Psoas muscle (tissue), 8 donors: Measurements from ENCODE around the gene KIAA1614. TPM values are rescaled to one million over a fixed set of nuclear protein-coding genes. Genes with fewer than 3 reads are reported as not detected.

ENCODE experiments used
- ATAC-seq, 4 donors: fragments of 200-7000 bp; cut with Tn5 transposase; one replicate each; pipeline ENCODE4 v1.9.1; 2020; ENCODE audit warnings: moderate library complexity in 3 of 4, mild to moderate bottlenecking in 2 of 4
- DNase-seq, 2 donors: peaks; one replicate each; pipeline ENCODE4 v3.0.0-alpha.2; 2020
- H3K27ac ChIP-seq: fragments of 200-600 bp; one replicate; pipeline ENCODE4 v1.8.0; 2022
- H3K27me3 ChIP-seq, 3 donors: fragments of 200-600 bp in 1 of 3; one replicate each; pipeline versions ENCODE4 v1.6.1 to v1.8.0; 2013 to 2022; ENCODE audit warnings: low read length in 2 of 3, mild to moderate bottlenecking in 2 of 3, moderate library complexity in 1 of 3; ENCODE audit not compliant: insufficient read depth in 3 of 3
- H3K36me3 ChIP-seq, 2 donors: fragments of 200-600 bp in 1 of 2; one replicate each; pipeline versions ENCODE4 v1.6.1 to v1.8.0; 2013 to 2022; ENCODE audit warnings: low read depth in 1 of 2, mild to moderate bottlenecking in 1 of 2, moderate library complexity in 1 of 2; ENCODE audit not compliant: insufficient read depth in 1 of 2
- H3K4me1 ChIP-seq: fragments of 200-600 bp; one replicate; pipeline ENCODE4 v1.8.0; 2022
- H3K4me3 ChIP-seq: fragments of 200-600 bp; one replicate; pipeline ENCODE4 v1.8.0; 2022; ENCODE audit warnings: mild to moderate bottlenecking
- H3K9me3 ChIP-seq: fragments of 200-600 bp; one replicate; pipeline ENCODE4 v1.8.0; 2022
- WGBS, 3 donors: extraction: QIAGEN DNeasy Blood & Tissue Kit; methylation state at CpG; one replicate each; pipeline versions ENCODE4 v1.1.6 to v1.1.7; 2013; 5-methylcytosine and 5-hydroxymethylcytosine counted together
- intact Hi-C, 2 donors: fragments of 100-400 bp; cut with DNase I; formaldehyde crosslinking; loops; one replicate each; pipeline versions ENCODE4 v1.11.0 to v1.14.2; 2022
- polyA plus RNA-seq, 3 donors: library from polyadenylated mRNA; stranded (reverse); fragments of 200-250 nt; gene quantifications; one replicate each; pipeline ENCODE4 v1.2.3, GENCODE V29; 2013
- total RNA-seq, 4 donors: library from RNA; stranded (reverse); fragmentation: NEBNext Ultra II Directional in 2 of 4; extraction: Animal tissue kit (Norgen Biotek cat#: 25700) in 2 of 4; gene quantifications; one replicate each; pipeline versions ENCODE4 v1.2.1 to v1.2.4, GENCODE V29; 2021 to 2023
- TF ChIP-seq, protein P1 (sequence below): fragments of 200-600 bp; IDR thresholded peaks from one replicate; pipeline ENCODE4 v1.8.0; 2022; ENCODE audit warnings: antibody characterized with exemption
- donor health status: healthy with polysubstance abuse.
- donor health status: DM: no; HTN: no; CAD: no; lungs with moderate emphysema.
- donor health status: Bipolar disorder and iron deficiency.
- donor health status: healthy.
- donor health status: DM: yes; HTN: yes; CAD: no.
- donor health status: DM: no; HTN: no; CAD: no.
- donor health status: DM: no; HTN: no; CAD: no.
- donor health status: DM: yes; HTN: yes; CAD: no.

The KIAA1614 gene
- total and polyA plus RNA-seq, 7 donors: 0.45 to 1.6 (median 0.88) TPM

- ATAC-seq (no peak), DNase-seq (no peak)
- intact Hi-C loops: no loop called here
- 68 to 71% (median 70%) methylated on average over 11 of the region's 11 CpGs for WGBS, 3 donors
- TF ChIP-seq, protein P1, sequence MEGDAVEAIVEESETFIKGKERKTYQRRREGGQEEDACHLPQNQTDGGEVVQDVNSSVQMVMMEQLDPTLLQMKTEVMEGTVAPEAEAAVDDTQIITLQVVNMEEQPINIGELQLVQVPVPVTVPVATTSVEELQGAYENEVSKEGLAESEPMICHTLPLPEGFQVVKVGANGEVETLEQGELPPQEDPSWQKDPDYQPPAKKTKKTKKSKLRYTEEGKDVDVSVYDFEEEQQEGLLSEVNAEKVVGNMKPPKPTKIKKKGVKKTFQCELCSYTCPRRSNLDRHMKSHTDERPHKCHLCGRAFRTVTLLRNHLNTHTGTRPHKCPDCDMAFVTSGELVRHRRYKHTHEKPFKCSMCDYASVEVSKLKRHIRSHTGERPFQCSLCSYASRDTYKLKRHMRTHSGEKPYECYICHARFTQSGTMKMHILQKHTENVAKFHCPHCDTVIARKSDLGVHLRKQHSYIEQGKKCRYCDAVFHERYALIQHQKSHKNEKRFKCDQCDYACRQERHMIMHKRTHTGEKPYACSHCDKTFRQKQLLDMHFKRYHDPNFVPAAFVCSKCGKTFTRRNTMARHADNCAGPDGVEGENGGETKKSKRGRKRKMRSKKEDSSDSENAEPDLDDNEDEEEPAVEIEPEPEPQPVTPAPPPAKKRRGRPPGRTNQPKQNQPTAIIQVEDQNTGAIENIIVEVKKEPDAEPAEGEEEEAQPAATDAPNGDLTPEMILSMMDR: no peak
- Histone ChIP-seq H3K27me3 (no peaks in the 10 kb centered on the region), H3K4me3 (no peak overlapping the region), H3K36me3 (peaks cover 7 to 85% of the 10 kb centered on the region in 2 donors), H3K9me3 (no peaks in the 10 kb centered on the region), H3K4me1 (no peaks in the 10 kb centered on the region), H3K27ac (no peak overlapping the region)
These were observed 69.1 kb downstream of the KIAA1614 start for GRCh38 chr1:180981596-180982387.

DNA sequence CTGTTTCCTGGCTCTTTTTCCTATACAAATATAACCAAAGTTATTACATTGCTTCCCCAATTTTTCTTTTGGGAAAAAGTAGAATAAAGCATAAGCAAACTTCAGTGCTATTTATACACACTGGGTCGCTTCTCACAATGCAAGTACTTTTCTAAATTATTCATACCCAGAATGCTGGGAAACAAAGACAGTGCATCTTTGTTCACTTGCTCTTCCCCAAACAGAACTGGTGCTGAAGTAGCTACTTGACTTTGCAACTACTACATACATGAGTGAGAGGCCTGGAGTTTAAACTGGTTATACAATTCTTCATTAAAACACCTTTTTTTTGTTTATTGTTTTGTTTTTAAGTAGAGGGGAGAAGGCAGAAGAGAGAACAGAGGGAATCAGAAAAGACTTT lies 69.7 kb downstream of the KIAA1614 start:
- no peak overlapping the region for H3K27ac ChIP-seq
- DNase-seq: no peak
- no peaks in the 10 kb centered on the region for H3K27me3 ChIP-seq
- 73 to 83% (median 78%) methylated on average over 1 of the region's 1 CpG for WGBS, 3 donors
- intact Hi-C loops: no loop called here
- no peak for ATAC-seq
- no peak overlapping the region for H3K4me3 ChIP-seq
- H3K4me1 ChIP-seq: no peaks in the 10 kb centered on the region
- no peaks in the 10 kb centered on the region for H3K9me3 ChIP-seq
- TF ChIP-seq, protein P1: no peak
- H3K36me3 ChIP-seq: peaks cover 11 to 85% of the 10 kb centered on the region in 2 donors

- ATAC-seq: no peak
These were observed 75.6 kb downstream of the KIAA1614 start for GRCh38 chr1:180988253-180988752.

DNA sequence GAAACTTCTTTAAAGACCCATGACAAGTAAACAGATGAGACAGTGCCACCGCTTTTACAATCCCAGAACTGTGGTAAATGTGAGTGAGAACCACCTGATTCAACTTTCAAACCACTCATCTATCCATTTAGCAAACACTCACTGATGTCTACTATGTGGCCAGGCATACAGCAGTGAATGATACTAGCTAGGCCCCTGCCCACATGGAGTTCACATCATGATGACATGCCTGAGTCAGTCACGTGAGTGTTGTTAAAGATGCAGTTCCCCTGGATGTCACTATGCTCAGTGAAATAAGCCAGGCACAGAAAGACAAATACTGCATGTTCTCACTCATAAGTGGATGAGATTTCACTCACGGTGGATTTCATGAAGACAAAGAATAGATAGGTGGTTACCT lies 81.6 kb downstream of the KIAA1614 start:
- no peak overlapping the region for H3K4me3 ChIP-seq
- TF ChIP-seq, protein P1: no peak
- 79 to 85% (median 85%) methylated on average over 3 of the region's 3 CpGs for WGBS, 3 donors
- no peaks in the 10 kb centered on the region for H3K9me3 ChIP-seq
- ATAC-seq (peak in 1 of 4 donors; percentile 49), DNase-seq (no peak)
- peaks cover 3 to 49% of the 10 kb centered on the region in 2 donors for H3K36me3 ChIP-seq
- no peaks in the 10 kb centered on the region for H3K4me1 ChIP-seq
- intact Hi-C loops: no loop called here
- H3K27me3 ChIP-seq: no peaks in the 10 kb centered on the region
- no peak overlapping the region for H3K27ac ChIP-seq

More at GRCh38 chr1:180988253-180988752, 75.6 kb downstream of the KIAA1614 start:
- Histone ChIP-seq H3K36me3 (peaks cover 14 to 95% of the 10 kb centered on the region in 2 donors), H3K9me3 (no peaks in the 10 kb centered on the region), H3K4me3 (no peak overlapping the region), H3K27ac (no peak overlapping the region), H3K27me3 (no peaks in the 10 kb centered on the region), H3K4me1 (no peaks in the 10 kb centered on the region)
- intact Hi-C loops: no loop called here
- TF ChIP-seq, protein P1: no peak
- WGBS, 3 donors: 54 to 57% (median 55%) methylated on average over 8 of the region's 8 CpGs
- no peak for DNase-seq
